ENCODE measurements around the gene APOL2. TPM values are rescaled to one million over a fixed set of nuclear protein-coding genes. Genes with fewer than 3 reads are reported as not detected.
"Not testable (repeated sequence)": the region's sequence is repeated elsewhere in the genome, so short reads cannot be mapped to it uniquely, and the experiment has no call there.

The APOL2 gene
- total RNA-seq, 1 donor, result 26.7 TPM

- not testable (repeated sequence) for H3K9me3 ChIP-seq (ENCODE audit: low read depth, low read length); H3K4me3 ChIP-seq (ENCODE audit: low read length); H3K4me1 ChIP-seq (ENCODE audit: insufficient read depth, low read length); H3K27me3 ChIP-seq (ENCODE audit: insufficient read depth, low read length)
These were observed 32.6 kb upstream of the APOL2 start for GRCh38 chr22:36271951-36272350.

GRCh38 chr22:36271231-36271630, 31.9 kb upstream of the APOL2 start:
- H3K4me3 ChIP-seq (ENCODE audit: low read length); H3K4me1 ChIP-seq (ENCODE audit: insufficient read depth, low read length); H3K27me3 ChIP-seq (ENCODE audit: insufficient read depth, low read length); H3K9me3 ChIP-seq (ENCODE audit: low read depth, low read length): not testable (repeated sequence)

- Histone ChIP-seq H3K4me3 (ENCODE audit: low read length) (no peak overlapping the region), H3K4me1 (ENCODE audit: insufficient read depth, low read length) (no peaks in the 10 kb centered on the region), H3K9me3 (ENCODE audit: low read depth, low read length) (no peaks in the 10 kb centered on the region), H3K27me3 (ENCODE audit: insufficient read depth, low read length) (no peaks in the 10 kb centered on the region)
These were observed 28.7 kb upstream of the APOL2 start for GRCh38 chr22:36267896-36268485.

- Histone ChIP-seq H3K4me1 (ENCODE audit: insufficient read depth, low read length) (no peaks in the 10 kb centered on the region), H3K9me3 (ENCODE audit: low read depth, low read length) (no peaks in the 10 kb centered on the region), H3K4me3 (ENCODE audit: low read length) (no peak overlapping the region), H3K27me3 (ENCODE audit: insufficient read depth, low read length) (no peaks in the 10 kb centered on the region)
These were observed 27.7 kb upstream of the APOL2 start for GRCh38 chr22:36267058-36267457.

- not testable (repeated sequence) for H3K4me1 ChIP-seq (ENCODE audit: insufficient read depth, low read length); H3K4me3 ChIP-seq (ENCODE audit: low read length); H3K9me3 ChIP-seq (ENCODE audit: low read depth, low read length); H3K27me3 ChIP-seq (ENCODE audit: insufficient read depth, low read length)
These were observed 24.7 kb upstream of the APOL2 start for GRCh38 chr22:36263886-36264664.

- H3K9me3 ChIP-seq (ENCODE audit: low read depth, low read length); H3K27me3 ChIP-seq (ENCODE audit: insufficient read depth, low read length); H3K4me3 ChIP-seq (ENCODE audit: low read length): not testable (repeated sequence)
- H3K4me1 ChIP-seq (ENCODE audit: insufficient read depth, low read length), result peaks cover 16% of the 10 kb centered on the region
These were observed 23.9 kb upstream of the APOL2 start for GRCh38 chr22:36263216-36263673.

- H3K4me3 ChIP-seq (ENCODE audit: low read length), result not testable (repeated sequence)
These were observed 23.0 kb upstream of the APOL2 start for GRCh38 chr22:36262307-36262706.

GRCh38 chr22:36261675-36262074, 22.3 kb upstream of the APOL2 start:
- not testable (repeated sequence) for H3K27me3 ChIP-seq (ENCODE audit: insufficient read depth, low read length); H3K9me3 ChIP-seq (ENCODE audit: low read depth, low read length); H3K4me3 ChIP-seq (ENCODE audit: low read length)
- peaks cover 17% of the 10 kb centered on the region for H3K4me1 ChIP-seq (ENCODE audit: insufficient read depth, low read length)

More at GRCh38 chr22:36262307-36262706, 23.0 kb upstream of the APOL2 start:
- peaks cover 17% of the 10 kb centered on the region for H3K4me1 ChIP-seq (ENCODE audit: insufficient read depth, low read length)
- H3K9me3 ChIP-seq (ENCODE audit: low read depth, low read length); H3K27me3 ChIP-seq (ENCODE audit: insufficient read depth, low read length): not testable (repeated sequence)

GRCh38 chr22:36259615-36260300, 20.4 kb upstream of the APOL2 start:
- Histone ChIP-seq H3K4me3 (ENCODE audit: low read length) (no peak overlapping the region), H3K27me3 (ENCODE audit: insufficient read depth, low read length) (no peaks in the 10 kb centered on the region), H3K4me1 (ENCODE audit: insufficient read depth, low read length) (peaks cover 23% of the 10 kb centered on the region), H3K9me3 (ENCODE audit: low read depth, low read length) (no peaks in the 10 kb centered on the region)

GRCh38 chr22:36258701-36259614, 19.6 kb upstream of the APOL2 start:
- no peaks in the 10 kb centered on the region for H3K27me3 ChIP-seq (ENCODE audit: insufficient read depth, low read length)
- peaks cover 30% of the 10 kb centered on the region for H3K4me1 ChIP-seq (ENCODE audit: insufficient read depth, low read length)
- no peaks in the 10 kb centered on the region for H3K9me3 ChIP-seq (ENCODE audit: low read depth, low read length)
- no peak overlapping the region for H3K4me3 ChIP-seq (ENCODE audit: low read length)

GRCh38 chr22:36257948-36258670, 18.8 kb upstream of the APOL2 start:
- Histone ChIP-seq H3K4me3 (ENCODE audit: low read length) (no peak overlapping the region), H3K4me1 (ENCODE audit: insufficient read depth, low read length) (peaks cover 39% of the 10 kb centered on the region), H3K9me3 (ENCODE audit: low read depth, low read length) (no peaks in the 10 kb centered on the region), H3K27me3 (ENCODE audit: insufficient read depth, low read length) (no peaks in the 10 kb centered on the region)

- no peak overlapping the region for H3K4me3 ChIP-seq (ENCODE audit: low read length)
- no peaks in the 10 kb centered on the region for H3K27me3 ChIP-seq (ENCODE audit: insufficient read depth, low read length)
- H3K4me1 ChIP-seq (ENCODE audit: insufficient read depth, low read length), result peaks cover 46% of the 10 kb centered on the region
- no peaks in the 10 kb centered on the region for H3K9me3 ChIP-seq (ENCODE audit: low read depth, low read length)
These were observed 18.0 kb upstream of the APOL2 start for GRCh38 chr22:36257308-36257707.

GRCh38 chr22:36256478-36256877, 17.2 kb upstream of the APOL2 start:
- Histone ChIP-seq H3K4me3 (ENCODE audit: low read length) (no peak overlapping the region), H3K27me3 (ENCODE audit: insufficient read depth, low read length) (no peaks in the 10 kb centered on the region), H3K4me1 (ENCODE audit: insufficient read depth, low read length) (peaks cover 47% of the 10 kb centered on the region), H3K9me3 (ENCODE audit: low read depth, low read length) (no peaks in the 10 kb centered on the region)

- not testable (repeated sequence) for H3K27me3 ChIP-seq (ENCODE audit: insufficient read depth, low read length); H3K4me3 ChIP-seq (ENCODE audit: low read length); H3K9me3 ChIP-seq (ENCODE audit: low read depth, low read length)
- peaks cover 47% of the 10 kb centered on the region for H3K4me1 ChIP-seq (ENCODE audit: insufficient read depth, low read length)
These were observed 16.2 kb upstream of the APOL2 start for GRCh38 chr22:36255572-36255971.
